Activated CD4-positive, alpha-beta memory T cell treated with anti-CD3 and anti-CD28 coated beads for 36 hours (primary cell): ENCODE results near the gene WDR62. TPM values are rescaled to one million over a fixed set of nuclear protein-coding genes. Genes with fewer than 3 reads are reported as not detected.

Experiments
- CTCF ChIA-PET: fragments of 350-600 bp; sonication (Branson Sonifier 250); formaldehyde crosslinking; loops from one replicate; lab custom pipeline; 2021; ENCODE audit warnings: antibody characterized with exemption, inconsistent platforms; lab: Charles Lee
- POLR2A ChIA-PET: fragments of 350-600 bp; sonication (Branson Sonifier 250); formaldehyde crosslinking; loops from one replicate; lab custom pipeline; 2021; ENCODE audit warnings: antibody characterized with exemption; lab: Charles Lee
- DNase-seq: peaks from one replicate; pipeline ENCODE4 v3.0.0-alpha.2; 2020
- H3K27ac Mint-ChIP-seq: one replicate; pipeline ENCODE4 v1.8.0; 2021; ENCODE audit warnings: mixed read lengths
- H3K27me3 Mint-ChIP-seq: one replicate; pipeline ENCODE4 v1.8.0; 2021; ENCODE audit warnings: mixed read lengths
- H3K36me3 Mint-ChIP-seq: one replicate; pipeline ENCODE4 v1.8.0; 2021; ENCODE audit warnings: mixed read lengths
- H3K4me1 Mint-ChIP-seq: one replicate; pipeline ENCODE4 v1.8.0; 2021; ENCODE audit warnings: low read depth, mixed read lengths
- H3K4me3 Mint-ChIP-seq: one replicate; pipeline ENCODE4 v1.8.0; 2021; ENCODE audit warnings: mild to moderate bottlenecking, mixed read lengths
- H3K9me3 Mint-ChIP-seq: one replicate; pipeline ENCODE4 v1.8.0; 2021; ENCODE audit warnings: mixed read lengths
- intact Hi-C: fragments of 100-400 bp; cut with micrococcal nuclease; formaldehyde crosslinking; loops from one replicate; pipeline ENCODE4 v1.15.1; 2023
- total RNA-seq, 2 experiments: library from RNA; stranded (reverse); gene quantifications; one replicate each; pipeline ENCODE4 v1.2.3, GENCODE V29; 2021

WDR62 gene
- total RNA-seq, 2 experiments from 2014 or later = 16.8 to 17.7 TPM

DNA sequence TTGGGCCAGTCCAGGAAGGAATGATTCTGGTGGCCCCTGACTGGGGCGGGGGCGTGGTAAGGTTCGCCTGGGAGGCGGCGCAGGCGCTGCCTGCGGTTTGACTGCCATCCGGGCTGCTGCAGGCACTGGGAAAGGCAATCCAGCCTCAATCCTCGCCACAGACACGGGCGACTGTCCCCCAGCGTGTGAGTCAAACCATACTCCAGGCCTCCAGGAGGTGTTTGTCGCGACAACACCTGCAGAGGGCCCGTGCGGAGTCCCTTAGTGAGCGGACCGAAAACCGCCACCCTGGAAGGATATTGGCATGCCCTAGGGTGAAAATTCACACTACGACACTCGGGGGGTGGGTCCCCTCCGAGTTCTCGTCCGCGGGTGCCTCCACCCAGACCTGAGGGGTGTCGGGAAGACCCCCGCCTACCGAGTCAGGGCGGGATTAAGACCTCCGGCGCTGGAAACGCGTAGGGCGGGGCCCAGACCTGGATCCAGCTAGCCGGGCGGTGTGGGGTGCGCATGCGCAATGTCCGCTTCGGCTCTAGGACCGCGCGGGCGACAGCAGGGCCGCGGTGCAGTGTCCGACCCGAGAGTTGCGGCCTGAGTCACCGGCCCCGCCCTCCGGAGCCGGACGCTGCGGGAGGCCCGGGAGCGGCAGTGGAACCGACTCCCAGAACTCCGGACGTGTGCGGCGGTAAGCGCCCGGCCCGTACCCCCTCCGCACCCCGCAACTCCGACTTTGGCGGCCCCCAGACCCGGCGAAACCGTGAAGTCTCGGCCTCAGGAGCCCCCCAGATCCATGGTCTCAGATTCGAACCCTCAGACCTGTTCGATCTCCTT lies 85.0 kb downstream of the WDR62 start, which contains the start of gene CAPNS1:
Gene CAPNS1 (plus strand): TSS at position 594 of the 831 bp plus-strand sequence. CDS start 946 bp downstream, outside the sequence.
- Mint-ChIP-seq H3K9me3 (no peaks in the 10 kb centered on the region), H3K27ac (peak within 1 kb of the TSS; percentile 97), H3K4me1 (peaks cover 26% of the 10 kb centered on the region), H3K27me3 (no peaks in the 10 kb centered on the region), H3K36me3 (peaks cover 24% of the 10 kb centered on the region), H3K4me3 (peak within 1 kb of the TSS; percentile 92)
- peak; percentile 96 for DNase-seq
- intact Hi-C loops = loop anchor here (1.0 to 10.0 kb wide), 5 partner anchors 7 to 495 kb away; partner anchors contain the start of genes COX6B1, ETV2 and ZNF565
- ChIA-PET POLR2A (interaction anchor here (1.5 to 3.2 kb wide), 2 partner anchors 11 to 21 kb away, joined by 4 to 26 read pairs; no protein-coding TSS in a partner anchor), CTCF (interaction anchor here (0.9 to 5.6 kb wide), 4 partner anchors 13 to 34 kb away, joined by 3 to 37 read pairs (median 4); no protein-coding TSS in a partner anchor)

DNA sequence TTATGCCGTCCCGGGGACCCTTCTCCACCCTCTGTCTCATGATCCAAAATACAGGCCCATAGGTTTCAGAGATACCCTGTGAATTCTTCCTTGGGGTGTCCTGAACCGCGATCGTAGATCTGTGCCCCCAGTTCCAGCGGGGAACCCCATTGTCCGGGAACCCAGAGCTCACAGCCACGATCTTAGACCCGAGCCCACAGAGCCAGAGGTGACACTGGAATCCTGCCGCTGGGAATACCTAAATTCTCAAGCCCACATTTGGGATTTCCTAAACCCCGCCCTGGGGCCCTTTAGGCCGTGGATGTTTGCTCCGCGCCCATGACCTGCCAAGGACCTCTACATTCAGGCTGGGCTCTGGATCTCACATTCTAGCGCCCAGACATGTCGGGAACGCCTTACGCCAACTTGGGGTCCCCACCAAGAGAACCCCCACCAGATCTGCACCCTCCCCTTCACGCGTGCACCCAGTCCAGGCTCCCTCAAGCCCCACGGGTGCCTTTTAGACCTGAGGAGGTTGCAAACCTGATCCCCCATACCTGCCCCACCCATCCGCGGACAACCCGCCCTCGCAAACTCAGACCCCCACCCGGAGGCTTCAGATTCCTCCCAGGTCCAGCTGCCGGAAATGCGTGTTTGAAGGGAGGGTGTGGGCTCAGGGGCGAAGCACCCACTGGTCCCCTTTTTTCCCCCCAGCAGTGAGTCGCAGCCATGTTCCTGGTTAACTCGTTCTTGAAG lies 85.8 kb downstream of the WDR62 start:
- intact Hi-C loops = loop anchor here (1.0 kb wide), 2 partner anchors 8 to 25 kb away; partner anchors contain the start of gene TBCB
- peaks cover 26% of the 10 kb centered on the region for H3K4me1 Mint-ChIP-seq
- POLR2A ChIA-PET = interaction anchor here (0.5 to 3.2 kb wide), 4 partner anchors 11 to 78 kb away, joined by 4 to 26 read pairs (median 4); no protein-coding TSS in a partner anchor
- DNase-seq = peak; percentile 52
- H3K36me3 Mint-ChIP-seq = peaks cover 26% of the 10 kb centered on the region
- H3K4me3 Mint-ChIP-seq = peak overlapping the region; percentile 92
- no peaks in the 10 kb centered on the region for H3K9me3 Mint-ChIP-seq
- CTCF ChIA-PET = interaction anchor here (0.9 to 5.6 kb wide), 4 partner anchors 13 to 33 kb away, joined by 3 to 37 read pairs (median 4); no protein-coding TSS in a partner anchor
- peak overlapping the region; percentile 97 for H3K27ac Mint-ChIP-seq
- no peaks in the 10 kb centered on the region for H3K27me3 Mint-ChIP-seq

GRCh38 chr19:36141039-36141927 lies 86.6 kb downstream of the WDR62 start:
- ChIA-PET CTCF (interaction anchor here (5.6 kb wide), 1 partner anchor 14 kb away, joined by 37 read pairs; no protein-coding TSS in a partner anchor), POLR2A (interaction anchor here (0.5 to 3.2 kb wide), 2 partner anchors 12 to 79 kb away, joined by 4 to 26 read pairs; no protein-coding TSS in a partner anchor)
- H3K27me3 Mint-ChIP-seq = no peaks in the 10 kb centered on the region
- peaks cover 35% of the 10 kb centered on the region for H3K36me3 Mint-ChIP-seq
- peak overlapping the region; percentile 92 for H3K4me3 Mint-ChIP-seq
- no peaks in the 10 kb centered on the region for H3K9me3 Mint-ChIP-seq
- H3K4me1 Mint-ChIP-seq = peaks cover 24% of the 10 kb centered on the region
- H3K27ac Mint-ChIP-seq = peak overlapping the region; percentile 97
- intact Hi-C loops = loop anchor here (1.0 kb wide), 1 partner anchor 26 kb away; the partner anchor contains the start of gene TBCB
- peak; percentile 95 for DNase-seq

- ChIA-PET POLR2A (interaction anchor here (1.2 kb wide), 1 partner anchor 14 kb away, joined by 4 read pairs; no protein-coding TSS in a partner anchor), CTCF (no interaction called here)
- no peaks in the 10 kb centered on the region for H3K9me3 Mint-ChIP-seq
- no peak overlapping the region for H3K4me3 Mint-ChIP-seq
- no peak overlapping the region for H3K27ac Mint-ChIP-seq
- H3K27me3 Mint-ChIP-seq = no peaks in the 10 kb centered on the region
- H3K36me3 Mint-ChIP-seq = peaks cover 40% of the 10 kb centered on the region
- DNase-seq = no peak
- intact Hi-C loops = no loop called here
- peaks cover 17% of the 10 kb centered on the region for H3K4me1 Mint-ChIP-seq
Observed at GRCh38 chr19:36142046-36142445, 87.3 kb downstream of the WDR62 start.

DNA sequence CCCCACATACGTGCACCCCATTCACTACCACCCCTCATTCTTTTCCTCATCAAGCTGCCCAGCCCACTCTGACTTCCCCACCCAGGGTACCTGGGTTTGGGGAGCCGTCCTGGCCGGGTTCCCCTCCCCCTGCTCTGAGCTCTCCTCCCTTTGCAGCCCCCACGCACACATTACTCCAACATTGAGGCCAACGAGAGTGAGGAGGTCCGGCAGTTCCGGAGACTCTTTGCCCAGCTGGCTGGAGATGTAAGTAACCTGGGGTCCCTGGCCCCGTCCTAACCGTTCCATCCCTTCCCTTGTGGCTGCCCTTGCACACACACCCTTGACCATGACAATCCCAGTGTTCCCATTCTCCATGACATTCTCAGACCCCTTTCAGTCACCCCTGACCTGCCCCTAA lies 87.8 kb downstream of the WDR62 start:
- ChIA-PET POLR2A (interaction anchor here (1.2 kb wide), 1 partner anchor 15 kb away, joined by 4 read pairs; no protein-coding TSS in a partner anchor), CTCF (interaction anchor here (5.3 kb wide), 1 partner anchor 15 kb away, joined by 24 read pairs; no protein-coding TSS in a partner anchor)
- Mint-ChIP-seq H3K4me3 (peak overlapping the region; percentile 4), H3K27ac (no peak overlapping the region), H3K36me3 (peaks cover 42% of the 10 kb centered on the region), H3K9me3 (no peaks in the 10 kb centered on the region), H3K4me1 (peaks cover 16% of the 10 kb centered on the region), H3K27me3 (no peaks in the 10 kb centered on the region)
- intact Hi-C loops = no loop called here
- DNase-seq = no peak

GRCh38 chr19:36144624-36145023 lies 89.9 kb downstream of the WDR62 start:
- Mint-ChIP-seq H3K27me3 (no peaks in the 10 kb centered on the region), H3K4me3 (no peak overlapping the region), H3K36me3 (peaks cover 49% of the 10 kb centered on the region), H3K27ac (no peak overlapping the region), H3K4me1 (peaks cover 13% of the 10 kb centered on the region), H3K9me3 (no peaks in the 10 kb centered on the region)
- CTCF ChIA-PET = interaction anchor here (5.3 kb wide), 1 partner anchor 17 kb away, joined by 24 read pairs; no protein-coding TSS in a partner anchor
- intact Hi-C loops = no loop called here
- POLR2A ChIA-PET = no interaction called here
- DNase-seq = no peak

DNA sequence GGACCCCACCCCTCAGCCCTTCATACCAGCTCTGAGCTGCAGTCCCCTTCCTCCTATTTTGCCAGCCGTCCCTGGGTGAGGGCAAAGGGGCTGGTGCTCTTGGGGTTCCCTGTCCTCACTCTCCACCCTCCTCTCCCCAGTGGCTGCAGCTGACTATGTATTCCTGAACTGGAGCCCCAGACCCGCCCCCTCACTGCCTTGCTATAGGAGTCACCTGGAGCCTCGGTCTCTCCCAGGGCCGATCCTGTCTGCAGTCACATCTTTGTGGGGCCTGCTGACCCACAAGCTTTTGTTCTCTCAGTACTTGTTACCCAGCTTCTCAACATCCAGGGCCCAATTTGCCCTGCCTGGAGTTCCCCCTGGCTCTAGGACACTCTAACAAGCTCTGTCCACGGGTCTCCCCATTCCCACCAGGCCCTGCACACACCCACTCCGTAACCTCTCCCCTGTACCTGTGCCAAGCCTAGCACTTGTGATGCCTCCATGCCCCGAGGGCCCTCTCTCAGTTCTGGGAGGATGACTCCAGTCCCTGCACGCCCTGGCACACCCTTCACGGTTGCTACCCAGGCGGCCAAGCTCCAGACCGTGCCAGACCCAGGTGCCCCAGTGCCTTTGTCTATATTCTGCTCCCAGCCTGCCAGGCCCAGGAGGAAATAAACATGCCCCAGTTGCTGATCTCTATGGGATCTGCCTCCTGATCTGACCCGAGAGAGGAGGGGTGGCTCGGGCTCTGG lies 95.1 kb downstream of the WDR62 start:
- H3K27me3 Mint-ChIP-seq = no peaks in the 10 kb centered on the region
- H3K36me3 Mint-ChIP-seq = peaks cover 38% of the 10 kb centered on the region
- no peaks in the 10 kb centered on the region for H3K4me1 Mint-ChIP-seq
- H3K27ac Mint-ChIP-seq = no peak overlapping the region
- CTCF ChIA-PET = interaction anchor here (1.6 kb wide), 1 partner anchor 22 kb away, joined by 6 read pairs; no protein-coding TSS in a partner anchor
- POLR2A ChIA-PET = no interaction called here
- H3K4me3 Mint-ChIP-seq = no peak overlapping the region
- intact Hi-C loops = no loop called here
- no peaks in the 10 kb centered on the region for H3K9me3 Mint-ChIP-seq
- no peak for DNase-seq

GRCh38 chr19:36150586-36150985 lies 95.9 kb downstream of the WDR62 start:
- Mint-ChIP-seq H3K9me3 (no peaks in the 10 kb centered on the region), H3K36me3 (peaks cover 35% of the 10 kb centered on the region), H3K4me1 (no peaks in the 10 kb centered on the region), H3K4me3 (no peak overlapping the region), H3K27me3 (no peaks in the 10 kb centered on the region), H3K27ac (no peak overlapping the region)
- no peak for DNase-seq
- ChIA-PET CTCF (interaction anchor here (1.6 kb wide), 1 partner anchor 23 kb away, joined by 6 read pairs; no protein-coding TSS in a partner anchor), POLR2A (no interaction called here)
- intact Hi-C loops = no loop called here

DNA sequence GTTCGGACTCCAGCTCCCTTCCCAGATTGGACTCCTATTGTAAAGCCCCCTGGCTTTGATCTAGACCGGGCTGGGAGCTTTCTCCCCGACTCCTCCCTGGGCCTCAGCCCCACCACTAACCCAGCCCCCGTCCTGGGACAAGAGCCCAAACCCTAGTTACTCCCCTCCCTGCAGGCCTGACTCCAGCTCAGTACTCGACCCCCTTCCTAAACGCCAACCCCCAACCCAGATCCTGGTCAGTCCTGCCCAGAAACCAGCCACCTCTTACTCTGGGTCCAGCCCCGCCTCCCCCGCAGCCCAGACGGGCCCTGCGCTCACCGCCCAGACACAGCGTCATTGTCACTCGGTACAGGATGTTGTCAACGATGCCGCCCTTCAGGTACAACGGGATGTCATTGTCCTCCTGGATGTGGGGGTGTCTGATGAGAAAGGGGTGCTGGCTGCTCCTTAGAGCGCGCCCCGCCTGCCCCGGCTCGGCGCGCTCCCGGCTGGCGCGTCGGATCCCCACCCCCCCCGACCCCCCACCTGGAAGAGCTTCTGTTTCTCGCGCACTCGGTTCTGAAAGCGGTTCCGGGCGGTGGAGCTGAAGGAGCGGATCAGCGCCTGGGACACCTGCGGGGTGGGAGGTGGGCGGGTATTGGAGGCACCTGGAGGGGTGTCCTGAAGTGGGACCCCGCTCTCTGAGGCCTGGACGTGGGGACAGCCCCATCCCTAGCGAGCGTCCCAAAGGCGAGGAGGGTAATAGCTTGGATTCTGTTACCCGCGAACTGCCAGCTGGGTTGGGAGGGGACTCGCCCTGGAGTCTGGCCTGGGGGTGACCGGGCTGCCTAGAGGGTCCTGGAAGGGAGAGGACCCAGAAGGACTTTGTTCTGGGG lies 96.7 kb downstream of the WDR62 start:
- H3K4me1 Mint-ChIP-seq = peaks cover 6% of the 10 kb centered on the region
- H3K27me3 Mint-ChIP-seq = no peaks in the 10 kb centered on the region
- ChIA-PET CTCF (no interaction called here), POLR2A (no interaction called here)
- peaks cover 27% of the 10 kb centered on the region for H3K36me3 Mint-ChIP-seq
- H3K27ac Mint-ChIP-seq = no peak overlapping the region
- H3K9me3 Mint-ChIP-seq = no peaks in the 10 kb centered on the region
- intact Hi-C loops = no loop called here
- DNase-seq = no peak
- H3K4me3 Mint-ChIP-seq = no peak overlapping the region

- POLR2A ChIA-PET = no interaction called here
Observed at GRCh38 chr19:36152019-36152351, 97.3 kb downstream of the WDR62 start.

More at GRCh38 chr19:36152019-36152351, 97.3 kb downstream of the WDR62 start:
- CTCF ChIA-PET = no interaction called here
- peaks cover 6% of the 10 kb centered on the region for H3K4me1 Mint-ChIP-seq
- H3K27ac Mint-ChIP-seq = no peak overlapping the region
- no peaks in the 10 kb centered on the region for H3K9me3 Mint-ChIP-seq
- intact Hi-C loops = no loop called here
- no peak for DNase-seq
- H3K27me3 Mint-ChIP-seq = no peaks in the 10 kb centered on the region
- no peak overlapping the region for H3K4me3 Mint-ChIP-seq
- H3K36me3 Mint-ChIP-seq = peaks cover 23% of the 10 kb centered on the region
